Activated CD4-positive, alpha-beta memory T cell treated with anti-CD3 and anti-CD28 coated beads for 36 hours (primary cell): Measurements from ENCODE around the gene CFAP92. TPM values are rescaled to one million over a fixed set of nuclear protein-coding genes. Genes with fewer than 3 reads are reported as not detected.
A peak's percentile ranks its signal among the peaks of the same experiment; 100 is the strongest.

Source experiments
- CTCF ChIA-PET: fragments of 350-600 bp; sonication (Branson Sonifier 250); formaldehyde crosslinking; loops from one replicate; lab custom pipeline; 2021; ENCODE audit warnings: antibody characterized with exemption, inconsistent platforms; lab: Charles Lee
- POLR2A ChIA-PET: fragments of 350-600 bp; sonication (Branson Sonifier 250); formaldehyde crosslinking; loops from one replicate; lab custom pipeline; 2021; ENCODE audit warnings: antibody characterized with exemption; lab: Charles Lee
- DNase-seq: peaks from one replicate; pipeline ENCODE4 v3.0.0-alpha.2; 2020
- H3K27ac Mint-ChIP-seq: one replicate; pipeline ENCODE4 v1.8.0; 2021; ENCODE audit warnings: mixed read lengths
- H3K27me3 Mint-ChIP-seq: one replicate; pipeline ENCODE4 v1.8.0; 2021; ENCODE audit warnings: mixed read lengths
- H3K36me3 Mint-ChIP-seq: one replicate; pipeline ENCODE4 v1.8.0; 2021; ENCODE audit warnings: mixed read lengths
- H3K4me1 Mint-ChIP-seq: one replicate; pipeline ENCODE4 v1.8.0; 2021; ENCODE audit warnings: low read depth, mixed read lengths
- H3K4me3 Mint-ChIP-seq: one replicate; pipeline ENCODE4 v1.8.0; 2021; ENCODE audit warnings: mild to moderate bottlenecking, mixed read lengths
- H3K9me3 Mint-ChIP-seq: one replicate; pipeline ENCODE4 v1.8.0; 2021; ENCODE audit warnings: mixed read lengths
- intact Hi-C: fragments of 100-400 bp; cut with micrococcal nuclease; formaldehyde crosslinking; loops from one replicate; pipeline ENCODE4 v1.15.1; 2023
- total RNA-seq, 2 experiments: library from RNA; stranded (reverse); gene quantifications; one replicate each; pipeline ENCODE4 v1.2.3, GENCODE V29; 2021

Gene CFAP92
- total RNA-seq, 2 experiments from 2014 or later: 0.24 TPM; not detected in 1

- H3K36me3 Mint-ChIP-seq: no peaks in the 10 kb centered on the region
- ChIA-PET CTCF (interaction anchor here (1.0 to 2.1 kb wide), 7 partner anchors 11 to 157 kb away, joined by 3 to 21 read pairs (median 7); no protein-coding TSS in a partner anchor), POLR2A (interaction anchor here (1.2 kb wide), 2 partner anchors 11 to 12 kb away, joined by 3 to 4 read pairs; partner anchors contain the start of gene CFAP92)
- no peak for DNase-seq
- H3K27me3 Mint-ChIP-seq: peaks cover 24% of the 10 kb centered on the region
- H3K4me3 Mint-ChIP-seq: no peak overlapping the region
- H3K27ac Mint-ChIP-seq: no peak overlapping the region
- H3K4me1 Mint-ChIP-seq: peaks cover 25% of the 10 kb centered on the region
- no peaks in the 10 kb centered on the region for H3K9me3 Mint-ChIP-seq
- intact Hi-C loops: no loop called here
Observed at GRCh38 chr3:129004639-129005295, 10.9 kb upstream of the CFAP92 start.

DNA sequence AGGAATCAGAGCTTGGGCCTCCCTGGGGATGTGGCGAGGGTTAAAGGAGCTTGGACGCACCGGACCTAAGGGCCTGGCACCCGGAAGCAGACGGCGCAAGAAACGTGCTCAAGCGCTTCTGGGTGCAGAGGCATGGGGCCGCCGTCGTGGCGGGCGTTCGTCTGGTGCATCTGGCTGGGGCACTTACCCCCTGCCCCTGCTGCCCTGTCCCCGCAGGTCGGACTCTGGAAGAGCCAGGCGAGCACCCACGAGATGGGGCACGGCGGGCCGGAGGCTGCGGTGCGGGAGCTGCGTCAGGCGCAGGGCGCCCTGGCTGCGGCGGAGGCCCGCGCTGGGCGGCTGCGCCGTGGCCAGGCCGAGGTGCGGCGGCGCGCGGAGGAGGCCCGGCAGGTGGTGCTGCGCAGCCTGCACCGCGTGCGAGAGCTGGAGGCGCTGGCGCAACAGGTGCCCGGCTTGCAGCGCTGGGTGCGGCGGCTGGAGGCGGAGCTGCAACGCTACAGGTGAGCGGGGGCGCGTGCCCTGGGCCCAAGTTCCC lies 9.8 kb upstream of the CFAP92 start:
- DNase-seq: peak; percentile 63
- intact Hi-C loops: no loop called here
- no peaks in the 10 kb centered on the region for H3K36me3 Mint-ChIP-seq
- no peak overlapping the region for H3K27ac Mint-ChIP-seq
- H3K4me1 Mint-ChIP-seq: peaks cover 25% of the 10 kb centered on the region
- POLR2A ChIA-PET: interaction anchor here (1.2 kb wide), 2 partner anchors 10 to 13 kb away, joined by 3 to 9 read pairs; partner anchors contain the start of gene CFAP92
- CTCF ChIA-PET: interaction anchor here (0.6 to 2.1 kb wide), 11 partner anchors 10 to 243 kb away, joined by 3 to 21 read pairs (median 6); partner anchors contain the start of gene CFAP92
- H3K27me3 Mint-ChIP-seq: peaks cover 27% of the 10 kb centered on the region
- H3K4me3 Mint-ChIP-seq: peak overlapping the region; percentile 16
- H3K9me3 Mint-ChIP-seq: no peaks in the 10 kb centered on the region

- H3K36me3 Mint-ChIP-seq: no peaks in the 10 kb centered on the region
- peaks cover 27% of the 10 kb centered on the region for H3K27me3 Mint-ChIP-seq
- DNase-seq: no peak
- peaks cover 25% of the 10 kb centered on the region for H3K4me1 Mint-ChIP-seq
- ChIA-PET CTCF (interaction anchor here (0.8 to 2.1 kb wide), 7 partner anchors 13 to 50 kb away, joined by 3 to 21 read pairs (median 7); no protein-coding TSS in a partner anchor), POLR2A (interaction anchor here (0.7 to 1.2 kb wide), 2 partner anchors 13 to 313 kb away, joined by 3 to 9 read pairs; a partner anchor contains a TSS)
- H3K4me3 Mint-ChIP-seq: peak overlapping the region; percentile 48
- no peak overlapping the region for H3K27ac Mint-ChIP-seq
- intact Hi-C loops: no loop called here
- no peaks in the 10 kb centered on the region for H3K9me3 Mint-ChIP-seq
Observed at GRCh38 chr3:129002573-129003569, 9.0 kb upstream of the CFAP92 start.

- DNase-seq: peak; percentile 49
- intact Hi-C loops: no loop called here
- peaks cover 25% of the 10 kb centered on the region for H3K4me1 Mint-ChIP-seq
- ChIA-PET CTCF (interaction anchor here (0.8 to 1.1 kb wide), 2 partner anchors 14 to 32 kb away, joined by 3 to 4 read pairs; no protein-coding TSS in a partner anchor), POLR2A (interaction anchor here (0.6 to 0.7 kb wide), 2 partner anchors 81 to 314 kb away, joined by 3 read pairs; a partner anchor contains a TSS)
- H3K9me3 Mint-ChIP-seq: no peaks in the 10 kb centered on the region
- H3K27me3 Mint-ChIP-seq: peaks cover 27% of the 10 kb centered on the region
- H3K36me3 Mint-ChIP-seq: no peaks in the 10 kb centered on the region
- H3K27ac Mint-ChIP-seq: no peak overlapping the region
- H3K4me3 Mint-ChIP-seq: peak overlapping the region; percentile 48
Observed at GRCh38 chr3:129001806-129002572, 8.1 kb upstream of the CFAP92 start.

DNA sequence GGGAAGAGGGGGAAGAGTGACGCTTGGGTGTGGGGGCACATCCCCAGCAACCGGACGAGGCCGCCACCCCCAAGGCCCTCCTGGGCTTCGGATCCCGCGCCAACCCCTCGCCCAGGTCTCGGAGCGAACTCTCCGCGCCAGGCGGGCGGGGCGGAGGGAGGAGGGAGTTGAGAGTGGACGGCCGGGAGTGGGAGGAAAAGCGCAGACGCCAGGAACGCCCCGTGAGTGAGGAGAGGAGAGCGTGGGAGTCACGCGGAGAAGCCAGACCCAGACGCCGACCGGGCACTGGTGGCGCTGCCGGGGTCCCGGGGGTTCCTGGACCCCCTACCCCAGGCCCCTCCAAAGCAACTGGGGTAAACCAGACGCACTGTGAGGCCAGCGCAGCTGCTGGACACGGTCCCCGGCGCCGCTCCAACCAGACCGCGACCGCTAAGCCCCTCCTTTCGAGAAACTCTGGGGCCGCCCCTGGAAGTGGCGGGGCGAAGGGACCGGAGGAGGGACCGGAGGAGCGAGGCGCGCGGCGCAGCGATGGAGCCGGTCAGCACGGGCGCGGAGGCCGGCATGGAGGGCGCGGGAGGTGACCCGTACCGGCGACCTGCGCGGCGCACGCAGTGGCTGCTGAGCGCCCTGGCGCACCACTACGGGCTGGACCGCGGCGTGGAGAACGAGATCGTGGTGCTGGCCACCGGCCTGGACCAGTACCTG lies 7.4 kb upstream of the CFAP92 start, which contains the start of gene EFCC1:
Gene EFCC1 (plus strand): TSS at position 204 of the 705 bp plus-strand sequence. CDS start 325 bp downstream, at position 529.
- Mint-ChIP-seq H3K4me1 (peaks cover 25% of the 10 kb centered on the region), H3K27me3 (peaks cover 27% of the 10 kb centered on the region), H3K36me3 (no peaks in the 10 kb centered on the region), H3K9me3 (no peaks in the 10 kb centered on the region), H3K27ac (no peak within 1 kb of the TSS), H3K4me3 (peak within 1 kb of the TSS; percentile 48)
- intact Hi-C loops: no loop called here
- POLR2A ChIA-PET: interaction anchor here (0.6 kb wide), 1 partner anchor 80 kb away, joined by 3 read pairs; no protein-coding TSS in a partner anchor
- CTCF ChIA-PET: interaction anchor here (1.4 kb wide), 1 partner anchor 15 kb away, joined by 4 read pairs; no protein-coding TSS in a partner anchor
- no peak for DNase-seq

DNA sequence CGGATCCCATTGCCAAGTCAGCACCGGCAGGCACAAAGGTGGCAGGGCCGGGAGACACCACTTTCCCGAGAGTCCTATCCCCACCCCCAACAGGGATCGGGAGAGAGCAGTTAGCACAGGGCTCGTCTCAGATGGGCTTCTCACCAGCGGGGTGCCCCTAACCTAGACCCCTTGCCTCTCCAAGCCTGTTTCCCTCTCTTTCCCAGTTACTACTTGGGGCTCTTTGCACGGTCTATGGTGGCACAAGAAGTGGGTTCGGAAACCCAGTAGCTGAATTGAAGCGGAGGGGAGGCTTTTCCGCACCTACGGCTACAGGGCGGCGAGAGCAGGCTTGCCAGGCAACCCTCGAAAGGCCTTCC lies 6.8 kb upstream of the CFAP92 start:
- intact Hi-C loops: no loop called here
- H3K27me3 Mint-ChIP-seq: peaks cover 27% of the 10 kb centered on the region
- peak overlapping the region; percentile 7 for H3K4me3 Mint-ChIP-seq
- no peak for DNase-seq
- H3K4me1 Mint-ChIP-seq: peaks cover 27% of the 10 kb centered on the region
- ChIA-PET CTCF (interaction anchor here (1.4 kb wide), 1 partner anchor 15 kb away, joined by 4 read pairs; no protein-coding TSS in a partner anchor), POLR2A (no interaction called here)
- H3K36me3 Mint-ChIP-seq: no peaks in the 10 kb centered on the region
- H3K27ac Mint-ChIP-seq: no peak overlapping the region
- H3K9me3 Mint-ChIP-seq: no peaks in the 10 kb centered on the region

DNA sequence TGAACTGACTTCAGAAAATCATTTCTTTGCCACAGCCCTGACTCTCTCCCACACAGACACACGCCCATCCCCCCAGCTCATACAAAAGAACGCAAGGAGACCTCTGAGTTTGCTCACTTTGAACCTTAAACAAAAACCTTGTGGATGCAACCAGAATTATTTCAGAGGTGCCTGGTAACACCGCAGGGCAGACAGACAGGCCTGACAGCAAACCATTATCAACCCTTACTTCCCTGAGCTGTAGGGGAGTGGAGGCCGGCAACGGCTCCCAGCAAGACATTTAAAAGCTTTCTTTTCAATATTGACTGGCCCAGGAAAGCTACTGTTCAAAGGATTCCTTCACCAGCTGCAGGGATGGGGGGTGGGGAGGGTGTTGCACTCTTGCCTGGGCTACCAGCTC lies 5.2 kb upstream of the CFAP92 start:
- ChIA-PET POLR2A (interaction anchor here (1.7 kb wide), 1 partner anchor 250 kb away, joined by 5 read pairs; the partner anchor contains the start of gene COPG1), CTCF (interaction anchor here (0.9 to 2.1 kb wide), 4 partner anchors 10 to 29 kb away, joined by 3 to 11 read pairs (median 6); no protein-coding TSS in a partner anchor)
- Mint-ChIP-seq H3K4me3 (no peak overlapping the region), H3K36me3 (no peaks in the 10 kb centered on the region), H3K4me1 (peaks cover 33% of the 10 kb centered on the region), H3K27me3 (peaks cover 27% of the 10 kb centered on the region), H3K27ac (no peak overlapping the region), H3K9me3 (no peaks in the 10 kb centered on the region)
- DNase-seq: no peak
- intact Hi-C loops: no loop called here

- H3K27ac Mint-ChIP-seq: no peak overlapping the region
- intact Hi-C loops: no loop called here
- ChIA-PET CTCF (interaction anchor here (0.9 to 2.1 kb wide), 5 partner anchors 10 to 247 kb away, joined by 3 to 11 read pairs (median 4); no protein-coding TSS in a partner anchor), POLR2A (interaction anchor here (1.7 kb wide), 1 partner anchor 251 kb away, joined by 5 read pairs; the partner anchor contains the start of gene COPG1)
- no peaks in the 10 kb centered on the region for H3K36me3 Mint-ChIP-seq
- H3K27me3 Mint-ChIP-seq: peaks cover 27% of the 10 kb centered on the region
- peaks cover 32% of the 10 kb centered on the region for H3K4me1 Mint-ChIP-seq
- no peaks in the 10 kb centered on the region for H3K9me3 Mint-ChIP-seq
- H3K4me3 Mint-ChIP-seq: no peak overlapping the region
- no peak for DNase-seq
Observed at GRCh38 chr3:128998561-128998960, 4.7 kb upstream of the CFAP92 start.

- H3K4me3 Mint-ChIP-seq: no peak overlapping the region
- no peaks in the 10 kb centered on the region for H3K9me3 Mint-ChIP-seq
- DNase-seq: no peak
- CTCF ChIA-PET: interaction anchor here (0.8 to 2.1 kb wide), 5 partner anchors 11 to 248 kb away, joined by 3 to 8 read pairs (median 3); no protein-coding TSS in a partner anchor
- H3K27ac Mint-ChIP-seq: no peak overlapping the region
- H3K4me1 Mint-ChIP-seq: peaks cover 26% of the 10 kb centered on the region
- POLR2A ChIA-PET: interaction anchor here (1.7 kb wide), 1 partner anchor 252 kb away, joined by 5 read pairs; the partner anchor contains the start of gene COPG1
- H3K27me3 Mint-ChIP-seq: peaks cover 17% of the 10 kb centered on the region
- intact Hi-C loops: no loop called here
- H3K36me3 Mint-ChIP-seq: no peaks in the 10 kb centered on the region
Observed at GRCh38 chr3:128997486-128998133, 3.7 kb upstream of the CFAP92 start.
